ENCODE measurements around the gene NUDT1. TPM values are rescaled to one million over a fixed set of nuclear protein-coding genes. Genes with fewer than 3 reads are reported as not detected.

The NUDT1 gene
- total RNA-seq, 1 donor from 2014 or later = 12.0 TPM

- H3K9me3 Mint-ChIP-seq (ENCODE audit: unreplicated experiment) = no peaks in the 10 kb centered on the region
- Histone ChIP-seq H3K36me3 (ENCODE audit: insufficient read depth, low read length) (peaks cover 13% of the 10 kb centered on the region), H3K79me2 (ENCODE audit: insufficient read depth, low read length) (peaks cover 36% of the 10 kb centered on the region), H4K20me1 (ENCODE audit: insufficient read depth, low read length) (peaks cover 60% of the 10 kb centered on the region), H3K9ac (ENCODE audit: low read length) (no peak overlapping the region), H3K4me1 (ENCODE audit: insufficient read depth, low read length) (no peaks in the 10 kb centered on the region), H3K4me2 (ENCODE audit: low read length) (no peak overlapping the region), H3K27ac (ENCODE audit: low read depth, low read length) (no peak overlapping the region), H3K9me3 (ENCODE audit: insufficient read depth, low read depth, low read length) (no peaks in the 10 kb centered on the region), H3K27me3 (ENCODE audit: insufficient read depth, low read length) (no peaks in the 10 kb centered on the region), H3K4me3 (ENCODE audit: insufficient read depth, low read depth, low read length) (no peak overlapping the region), H2AFZ (ENCODE audit: low read depth, low read length) (no peak overlapping the region)
- H3K27me3 Mint-ChIP-seq (ENCODE audit: low read depth, unreplicated experiment) = no peaks in the 10 kb centered on the region
- no peak overlapping the region for H3K27ac Mint-ChIP-seq (ENCODE audit: unreplicated experiment)
- no peak for DNase-seq (ENCODE audit: low read depth)
- H3K36me3 Mint-ChIP-seq (ENCODE audit: low read depth, unreplicated experiment) = peaks cover 25% of the 10 kb centered on the region
- FAIRE-seq = no peak
- TF ChIP-seq EZH2 (IDR thresholded peaks at IDR 0.05; ENCODE audit: insufficient read depth, low read length) (no peak), CTCF (IDR thresholded peaks at IDR 0.05; ENCODE audit: insufficient read depth, low read depth, low read length) (no peak)
- no peaks in the 10 kb centered on the region for H3K4me1 Mint-ChIP-seq (ENCODE audit: low read depth, unreplicated experiment)
- no peak overlapping the region for H3K4me3 Mint-ChIP-seq (ENCODE audit: unreplicated experiment)
Observed at GRCh38 chr7:2222516-2222915, 19.5 kb upstream of the NUDT1 start.

GRCh38 chr7:2223321-2223720, 18.7 kb upstream of the NUDT1 start:
- H4K20me1 ChIP-seq (ENCODE audit: insufficient read depth, low read length) = peaks cover 67% of the 10 kb centered on the region
- no peak overlapping the region for H3K4me3 ChIP-seq (ENCODE audit: insufficient read depth, low read depth, low read length)
- H3K9me3 ChIP-seq (ENCODE audit: insufficient read depth, low read depth, low read length) = no peaks in the 10 kb centered on the region
- no peak for TF ChIP-seq EZH2 (IDR thresholded peaks at IDR 0.05; ENCODE audit: insufficient read depth, low read length)
- TF ChIP-seq CTCF (IDR thresholded peaks at IDR 0.05; ENCODE audit: insufficient read depth, low read depth, low read length) = no peak
- DNase-seq (ENCODE audit: low read depth) (no peak), FAIRE-seq (no peak)
- H3K9me3 Mint-ChIP-seq (ENCODE audit: unreplicated experiment) = no peaks in the 10 kb centered on the region
- peaks cover 26% of the 10 kb centered on the region for H3K36me3 Mint-ChIP-seq (ENCODE audit: low read depth, unreplicated experiment)
- peaks cover 44% of the 10 kb centered on the region for H3K79me2 ChIP-seq (ENCODE audit: insufficient read depth, low read length)
- H3K4me3 Mint-ChIP-seq (ENCODE audit: unreplicated experiment) = no peak overlapping the region
- no peaks in the 10 kb centered on the region for H3K27me3 Mint-ChIP-seq (ENCODE audit: low read depth, unreplicated experiment)
- no peak overlapping the region for H3K27ac ChIP-seq (ENCODE audit: low read depth, low read length)
- no peak overlapping the region for H2AFZ ChIP-seq (ENCODE audit: low read depth, low read length)
- H3K27ac Mint-ChIP-seq (ENCODE audit: unreplicated experiment) = no peak overlapping the region
- no peak overlapping the region for H3K9ac ChIP-seq (ENCODE audit: low read length)
- H3K4me2 ChIP-seq (ENCODE audit: low read length) = no peak overlapping the region
- peaks cover 13% of the 10 kb centered on the region for H3K36me3 ChIP-seq (ENCODE audit: insufficient read depth, low read length)
- no peaks in the 10 kb centered on the region for H3K4me1 Mint-ChIP-seq (ENCODE audit: low read depth, unreplicated experiment)
- H3K27me3 ChIP-seq (ENCODE audit: insufficient read depth, low read length) = no peaks in the 10 kb centered on the region
- no peaks in the 10 kb centered on the region for H3K4me1 ChIP-seq (ENCODE audit: insufficient read depth, low read length)

DNA sequence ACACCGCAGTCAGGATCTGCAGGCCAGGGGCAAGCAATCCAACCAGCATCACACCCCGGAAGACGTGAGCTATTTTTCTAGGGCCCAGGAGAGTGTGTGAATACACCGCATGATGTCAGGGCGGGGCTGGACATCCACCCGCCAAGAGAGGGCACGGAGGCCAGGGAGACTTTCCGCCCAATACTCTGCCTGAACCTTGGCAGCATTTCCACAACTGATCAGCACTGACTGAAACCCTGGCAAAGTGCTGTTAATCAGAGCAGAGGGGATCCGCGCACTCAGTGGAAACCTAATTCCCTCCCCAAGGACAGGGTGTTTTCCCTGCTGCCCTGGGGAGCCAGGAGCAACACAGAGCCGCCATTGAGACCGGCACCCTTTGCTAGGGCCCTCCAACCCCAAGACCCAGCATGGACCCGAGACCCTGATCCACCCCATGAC, 17.5 kb upstream of the NUDT1 start:
- H3K4me1 Mint-ChIP-seq (ENCODE audit: low read depth, unreplicated experiment) = no peaks in the 10 kb centered on the region
- Histone ChIP-seq H2AFZ (ENCODE audit: low read depth, low read length) (no peak overlapping the region), H3K4me2 (ENCODE audit: low read length) (no peak overlapping the region), H3K27me3 (ENCODE audit: insufficient read depth, low read length) (no peaks in the 10 kb centered on the region), H3K27ac (ENCODE audit: low read depth, low read length) (no peak overlapping the region), H3K4me1 (ENCODE audit: insufficient read depth, low read length) (no peaks in the 10 kb centered on the region), H3K79me2 (ENCODE audit: insufficient read depth, low read length) (peaks cover 52% of the 10 kb centered on the region), H3K9ac (ENCODE audit: low read length) (no peak overlapping the region), H4K20me1 (ENCODE audit: insufficient read depth, low read length) (peaks cover 68% of the 10 kb centered on the region), H3K9me3 (ENCODE audit: insufficient read depth, low read depth, low read length) (no peaks in the 10 kb centered on the region), H3K4me3 (ENCODE audit: insufficient read depth, low read depth, low read length) (no peak overlapping the region), H3K36me3 (ENCODE audit: insufficient read depth, low read length) (peaks cover 13% of the 10 kb centered on the region)
- TF ChIP-seq EZH2 (IDR thresholded peaks at IDR 0.05; ENCODE audit: insufficient read depth, low read length) (no peak), CTCF (IDR thresholded peaks at IDR 0.05; ENCODE audit: insufficient read depth, low read depth, low read length) (no peak)
- H3K9me3 Mint-ChIP-seq (ENCODE audit: unreplicated experiment) = no peaks in the 10 kb centered on the region
- DNase-seq (ENCODE audit: low read depth) = no peak
- H3K4me3 Mint-ChIP-seq (ENCODE audit: unreplicated experiment) = no peak overlapping the region
- no peak for FAIRE-seq
- H3K27ac Mint-ChIP-seq (ENCODE audit: unreplicated experiment) = no peak overlapping the region
- no peaks in the 10 kb centered on the region for H3K27me3 Mint-ChIP-seq (ENCODE audit: low read depth, unreplicated experiment)
- H3K36me3 Mint-ChIP-seq (ENCODE audit: low read depth, unreplicated experiment) = peaks cover 32% of the 10 kb centered on the region

Data from astrocyte (in vitro differentiated cells and primary cell).